GM12865 (cell line): ENCODE data around the gene EPAS1.
"Not testable (repeated sequence)": the region's sequence is repeated elsewhere in the genome, so short reads cannot be mapped to it uniquely, and the experiment has no call there.

Experiments
- DNase-seq: peaks from one replicate; pipeline ENCODE4 v3.0.0; 2010; ENCODE audit warnings: low read depth
- H3K4me3 ChIP-seq: 2 replicates; pipeline ENCODE4 v1.5.1; 2011; ENCODE audit warnings: mild to moderate bottlenecking, low read depth, low read length, control low read depth
- CTCF ChIP-seq: IDR thresholded peaks from 2 replicates; pipeline ENCODE4 v1.5.1; 2011; ENCODE audit warnings: low read length, control low read depth, low read depth, inconsistent platforms; ENCODE audit not compliant: insufficient read depth; ENCODE audit errors: missing control alignments

The EPAS1 gene

DNA sequence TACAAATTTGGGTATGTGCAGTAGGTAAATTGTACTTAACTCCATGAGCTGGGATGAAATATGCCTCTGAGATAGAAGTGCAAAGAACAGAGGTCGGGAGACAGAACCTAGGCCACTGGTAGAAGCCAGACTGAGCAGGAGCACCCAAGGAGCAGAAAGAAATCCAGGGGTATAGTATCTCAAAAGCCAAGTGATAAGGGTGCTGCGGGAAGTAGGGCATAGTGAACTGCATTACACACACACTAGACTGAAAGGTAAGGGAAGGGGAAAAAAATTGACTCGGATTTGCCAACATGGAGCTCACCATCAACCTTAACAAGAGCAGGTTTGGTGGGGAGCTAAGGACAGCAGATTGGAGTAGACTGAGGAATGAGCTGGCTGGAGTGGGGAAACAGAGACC lies 92.8 kb downstream of the EPAS1 start:
- H3K4me3 ChIP-seq: no peak overlapping the region
- no peak for TF ChIP-seq CTCF
- DNase-seq: no peak

DNA sequence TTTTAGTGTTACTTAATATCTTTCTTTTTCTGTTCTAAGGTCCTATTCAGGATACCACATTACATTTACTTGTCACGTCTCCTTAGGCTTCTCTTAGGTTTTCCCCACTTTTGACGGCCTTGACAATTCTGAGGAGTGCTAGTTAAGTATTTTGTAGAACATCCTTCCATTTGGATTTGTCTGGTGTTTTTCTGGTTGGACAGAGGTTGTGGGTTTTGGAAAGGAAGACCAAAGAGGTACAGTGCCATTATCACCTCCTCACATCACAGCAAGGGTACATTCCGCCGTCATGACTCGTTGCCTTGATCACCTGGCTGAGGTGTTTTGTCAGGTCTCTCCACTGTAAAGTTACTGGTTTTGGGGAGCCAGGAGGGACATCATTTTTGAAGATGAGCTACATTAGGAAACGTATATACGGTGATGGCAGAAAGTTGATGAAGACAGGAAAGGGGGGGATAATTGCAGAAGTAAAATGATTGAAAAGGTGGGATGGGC lies 93.7 kb downstream of the EPAS1 start:
- DNase-seq: no peak
- no peak for TF ChIP-seq CTCF
- no peak overlapping the region for H3K4me3 ChIP-seq

DNA sequence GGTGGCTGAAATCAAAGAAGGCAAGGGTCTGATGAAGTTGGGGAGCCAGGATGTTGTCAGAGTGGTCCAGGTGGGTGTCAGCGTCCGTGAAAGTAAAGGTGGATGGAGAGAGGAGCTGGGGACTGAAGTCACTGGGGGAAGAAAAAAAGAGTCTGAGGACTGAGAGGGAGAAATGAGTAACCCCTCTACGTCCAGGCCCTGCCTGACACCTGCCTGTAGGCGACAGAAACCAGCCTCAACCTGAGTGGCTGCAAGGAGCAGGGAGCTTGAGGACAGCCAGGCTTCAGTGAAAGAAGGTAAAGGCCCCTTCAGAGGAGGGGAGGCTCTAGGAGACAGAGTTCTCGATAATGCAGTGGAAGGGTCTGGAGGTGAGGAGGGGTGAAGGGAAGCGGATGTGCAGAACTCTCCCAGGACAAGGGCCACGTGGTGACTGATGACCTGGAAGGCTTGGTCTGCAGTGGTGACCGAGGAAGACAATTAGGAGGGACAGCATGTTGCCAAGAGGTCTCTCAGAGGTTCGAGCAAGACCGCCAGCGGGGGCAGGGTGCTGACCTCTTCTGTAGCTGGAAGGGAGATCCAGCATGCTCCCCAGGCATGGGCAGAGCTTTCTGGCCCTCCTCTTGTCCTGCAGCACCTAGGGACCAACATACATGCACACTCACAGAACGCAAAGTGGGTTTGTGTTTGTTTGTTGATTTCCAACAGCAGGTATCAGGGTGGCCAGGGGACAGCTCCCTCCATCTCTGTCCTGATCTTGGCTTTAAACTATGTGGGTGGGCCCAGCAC lies 95.5 kb downstream of the EPAS1 start:
- H3K4me3 ChIP-seq: no peak overlapping the region
- no peak for TF ChIP-seq CTCF
- no peak for DNase-seq

GRCh38 chr2:46393347-46393820 lies 96.2 kb downstream of the EPAS1 start:
- no peak overlapping the region for H3K4me3 ChIP-seq
- no peak for DNase-seq

GRCh38 chr2:46393865-46394264 lies 96.7 kb downstream of the EPAS1 start:
- DNase-seq: no peak
- no peak for TF ChIP-seq CTCF
- no peak overlapping the region for H3K4me3 ChIP-seq

More at GRCh38 chr2:46393347-46393820, 96.2 kb downstream of the EPAS1 start:
- TF ChIP-seq CTCF: no peak

DNA sequence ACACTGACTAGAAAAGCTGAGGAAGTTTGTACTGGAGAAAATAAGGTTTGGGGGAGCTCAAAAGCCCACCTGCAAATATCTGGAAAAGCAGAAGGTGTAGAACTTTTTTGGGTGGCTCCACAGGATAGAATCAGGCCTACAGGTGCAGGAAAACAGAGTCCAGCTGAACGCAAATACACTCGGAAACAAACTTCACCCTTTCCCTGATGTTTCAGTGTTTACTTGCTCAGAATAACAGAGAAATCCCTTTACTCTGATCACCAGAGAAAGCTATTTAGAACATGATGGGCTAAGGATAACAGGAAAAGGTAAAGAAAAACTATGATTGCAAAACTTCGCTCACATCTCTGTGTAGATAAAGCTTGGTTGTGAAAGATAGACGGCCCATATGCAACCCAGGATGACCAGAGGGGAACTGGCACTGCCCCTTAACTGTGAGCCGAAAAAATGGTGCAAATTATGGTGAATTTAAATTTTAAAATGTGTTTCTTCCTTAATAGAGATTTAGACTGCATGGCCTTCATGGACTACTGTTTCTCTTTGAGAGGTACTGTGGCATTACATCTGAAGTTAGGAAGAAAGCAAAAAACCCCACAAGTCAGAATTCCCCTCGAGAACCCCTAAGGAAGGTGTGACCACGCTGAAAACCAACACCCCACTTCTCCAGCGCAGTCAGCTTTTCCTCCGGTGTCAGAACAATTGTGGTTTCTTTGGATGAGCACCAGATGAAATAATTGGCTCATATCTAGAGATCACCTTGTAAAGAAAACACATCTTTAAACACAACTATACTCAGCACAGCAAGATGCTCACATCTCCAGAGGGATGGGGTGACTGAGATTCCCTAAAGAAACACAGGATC lies 97.7 kb downstream of the EPAS1 start:
- no peak overlapping the region for H3K4me3 ChIP-seq
- no peak for TF ChIP-seq CTCF
- DNase-seq: peak; percentile 10

GRCh38 chr2:46395730-46396129 lies 98.5 kb downstream of the EPAS1 start:
- not testable (repeated sequence) for DNase-seq, H3K4me3 ChIP-seq
